Astrocyte of the spinal cord (primary cell): ENCODE measurements around the gene APOE.

ENCODE experiments used
- DNase-seq: peaks from one replicate; pipeline ENCODE4 v3.0.0; 2011; ENCODE audit warnings: low read depth, low spot score
- H3K4me3 ChIP-seq: 2 replicates; pipeline ENCODE4 v1.5.1; 2011; ENCODE audit warnings: low read depth, mild to moderate bottlenecking, low read length, moderate library complexity
- in situ Hi-C: cut with HindIII; loops from 2 replicates; pipeline ENCODE4 v1.10.0; 2017; ENCODE audit warnings: low sequenced_read_pairs
- TF ChIP-seq, protein P1 (sequence below): IDR thresholded peaks from 2 replicates; pipeline ENCODE4 v1.5.1; 2012; ENCODE audit warnings: low read depth, mild to moderate bottlenecking, low read length, inconsistent platforms

APOE gene

GRCh38 chr19:44927746-44928145, 22.1 kb downstream of the APOE start:
- in situ Hi-C loops = no loop called here
- H3K4me3 ChIP-seq = no peak overlapping the region
- peak; percentile 63 for DNase-seq
- TF ChIP-seq, protein P1, sequence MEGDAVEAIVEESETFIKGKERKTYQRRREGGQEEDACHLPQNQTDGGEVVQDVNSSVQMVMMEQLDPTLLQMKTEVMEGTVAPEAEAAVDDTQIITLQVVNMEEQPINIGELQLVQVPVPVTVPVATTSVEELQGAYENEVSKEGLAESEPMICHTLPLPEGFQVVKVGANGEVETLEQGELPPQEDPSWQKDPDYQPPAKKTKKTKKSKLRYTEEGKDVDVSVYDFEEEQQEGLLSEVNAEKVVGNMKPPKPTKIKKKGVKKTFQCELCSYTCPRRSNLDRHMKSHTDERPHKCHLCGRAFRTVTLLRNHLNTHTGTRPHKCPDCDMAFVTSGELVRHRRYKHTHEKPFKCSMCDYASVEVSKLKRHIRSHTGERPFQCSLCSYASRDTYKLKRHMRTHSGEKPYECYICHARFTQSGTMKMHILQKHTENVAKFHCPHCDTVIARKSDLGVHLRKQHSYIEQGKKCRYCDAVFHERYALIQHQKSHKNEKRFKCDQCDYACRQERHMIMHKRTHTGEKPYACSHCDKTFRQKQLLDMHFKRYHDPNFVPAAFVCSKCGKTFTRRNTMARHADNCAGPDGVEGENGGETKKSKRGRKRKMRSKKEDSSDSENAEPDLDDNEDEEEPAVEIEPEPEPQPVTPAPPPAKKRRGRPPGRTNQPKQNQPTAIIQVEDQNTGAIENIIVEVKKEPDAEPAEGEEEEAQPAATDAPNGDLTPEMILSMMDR = no peak

DNA sequence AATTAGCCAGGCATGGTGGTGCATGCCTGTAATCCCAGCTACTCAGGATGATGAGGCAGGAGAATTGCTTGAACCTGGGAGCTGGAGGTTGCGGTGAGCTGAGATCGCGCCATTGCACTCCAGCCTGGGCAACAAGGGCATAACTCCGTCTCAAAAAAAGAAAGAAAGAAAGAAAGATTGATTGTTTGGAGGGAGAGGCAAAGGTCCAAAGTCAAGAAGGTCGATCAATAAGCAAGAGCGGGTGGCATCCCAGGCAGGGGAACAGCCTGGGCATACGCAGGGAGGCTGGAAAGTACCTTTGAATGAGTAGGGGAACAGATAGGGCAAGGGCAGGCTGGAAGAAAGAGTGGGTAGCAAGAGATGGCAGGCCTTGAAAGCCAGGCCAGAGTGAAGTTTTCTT, 24.5 kb downstream of the APOE start:
- in situ Hi-C loops = no loop called here
- no peak for DNase-seq
- no peak overlapping the region for H3K4me3 ChIP-seq
- TF ChIP-seq, protein P1 = no peak

- in situ Hi-C loops = no loop called here
- DNase-seq = no peak
- H3K4me3 ChIP-seq = no peak overlapping the region
- TF ChIP-seq, protein P1 = no peak
Observed at GRCh38 chr19:44931541-44931940, 25.9 kb downstream of the APOE start.

DNA sequence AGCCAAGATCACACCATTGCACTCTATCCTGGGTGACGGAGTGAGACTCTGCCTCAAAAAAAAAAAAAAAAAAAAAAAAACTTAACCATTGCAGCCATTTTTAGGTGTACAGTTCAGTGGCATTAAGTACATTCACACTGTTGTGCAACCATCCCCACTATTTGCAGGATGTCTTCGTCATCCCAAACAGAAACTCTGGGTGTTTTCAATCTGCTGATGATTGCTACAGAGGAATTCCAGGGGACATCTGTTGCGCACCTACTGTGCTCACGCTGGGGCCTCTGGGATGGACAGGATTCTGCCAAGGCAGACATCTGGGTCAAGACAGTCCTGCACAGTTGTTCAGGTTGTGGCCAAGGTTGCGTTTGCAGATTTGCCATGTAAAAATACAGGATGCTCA, 34.1 kb downstream of the APOE start:
- TF ChIP-seq, protein P1 = no peak
- in situ Hi-C loops = no loop called here
- no peak for DNase-seq

GRCh38 chr19:44942067-44942571, 36.5 kb downstream of the APOE start, which contains the start of gene APOC4:
TSS of gene APOC4 (plus strand) at chr19:44942237. CDS start at chr19:44942278, 41 bp downstream.
- TF ChIP-seq, protein P1 = no peak
- DNase-seq = no peak
- no peak within 1 kb of the TSS for H3K4me3 ChIP-seq
- in situ Hi-C loops = no loop called here

More for the DNA sequence above, 34.1 kb downstream of the APOE start:
- no peak overlapping the region for H3K4me3 ChIP-seq

DNA sequence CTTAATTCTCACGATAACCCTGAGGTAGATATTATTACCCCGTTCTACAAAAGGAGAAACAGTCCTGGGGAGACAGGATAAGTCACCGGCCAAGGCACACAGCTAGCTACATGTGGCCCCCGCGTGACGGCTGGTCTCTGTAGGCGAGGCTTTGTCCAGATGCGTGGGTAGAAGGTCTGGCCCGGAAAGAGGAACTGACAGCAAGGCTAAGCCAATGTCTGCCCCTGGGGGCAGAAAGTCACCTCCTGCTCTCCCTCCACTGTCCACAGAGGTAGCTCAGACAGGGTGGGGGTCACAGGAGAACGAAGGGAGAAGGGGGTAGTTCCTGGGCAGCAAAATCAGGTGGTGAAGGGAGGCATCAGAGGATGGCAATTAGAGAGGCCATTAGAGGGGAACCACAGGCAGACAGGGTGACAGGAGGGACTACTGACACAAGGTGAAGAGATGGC, 38.2 kb downstream of the APOE start:
- H3K4me3 ChIP-seq = no peak overlapping the region
- in situ Hi-C loops = no loop called here
- no peak for DNase-seq
- TF ChIP-seq, protein P1 = no peak
